ENCODE measurements around the gene JMJD7. TPM values are rescaled to one million over a fixed set of nuclear protein-coding genes. Genes with fewer than 3 reads are reported as not detected.

Gene JMJD7
- total RNA-seq, 3 donors from 2014 or later (not counting 1 experiment from before 2014, with no cell fraction given) = 20.3 to 36.4 (median 28.7) TPM

- DNase-seq (no peak), ATAC-seq (no peak)
- H3K4me3 ChIP-seq (ENCODE audit: low read length) = no peak overlapping the region
- Mint-ChIP-seq H3K4me1 (peaks cover 10 to 15% of the 10 kb centered on the region in 2 donors), H3K27ac (peak overlapping the region in 1 of 2 donors; percentile 53), H3K36me3 (no peaks in the 10 kb centered on the region), H3K4me3 (peak overlapping the region; percentile 72), H3K27me3 (ENCODE audit: low read depth in 2 of 2) (peaks cover 10 to 13% of the 10 kb centered on the region in 2 donors), H3K9me3 (no peaks in the 10 kb centered on the region)
- 94% methylated on average over 8 of the region's 8 CpGs for WGBS (ENCODE audit: insufficient coverage)
- intact Hi-C loops (cut with micrococcal nuclease) = no loop called here
- H3K4me1 ChIP-seq (ENCODE audit: control insufficient read depth, insufficient read depth, low read length) = peaks cover 12% of the 10 kb centered on the region
- H3K9me3 ChIP-seq (ENCODE audit: control insufficient read depth, insufficient read depth, low read length) = no peaks in the 10 kb centered on the region
- no peaks in the 10 kb centered on the region for H3K27me3 ChIP-seq (ENCODE audit: control insufficient read depth, insufficient read depth, low read length)
- no peaks in the 10 kb centered on the region for H3K36me3 ChIP-seq (ENCODE audit: control insufficient read depth, insufficient read depth, low read length)
- no peak for TF ChIP-seq CTCF (IDR thresholded peaks at IDR 0.05)
- H3K27ac ChIP-seq (ENCODE audit: low read length) = no peak overlapping the region
Observed at GRCh38 chr15:41881086-41881485, 53.2 kb downstream of the JMJD7 start.

GRCh38 chr15:41881550-41881919 is 53.6 kb downstream of the JMJD7 start:
- H3K4me1 Mint-ChIP-seq = peaks cover 10 to 15% of the 10 kb centered on the region in 2 donors
- no peaks in the 10 kb centered on the region for H3K9me3 ChIP-seq (ENCODE audit: control insufficient read depth, insufficient read depth, low read length)
- intact Hi-C loops (cut with micrococcal nuclease) = no loop called here
- no peaks in the 10 kb centered on the region for H3K36me3 Mint-ChIP-seq
- ATAC-seq (peak in 1 of 3 donors; percentile 30), DNase-seq (no peak)
- peaks cover 12% of the 10 kb centered on the region for H3K4me1 ChIP-seq (ENCODE audit: control insufficient read depth, insufficient read depth, low read length)
- WGBS (ENCODE audit: insufficient coverage) = 48% methylated on average over 10 of the region's 10 CpGs
- H3K27ac ChIP-seq (ENCODE audit: low read length) = no peak overlapping the region
- peak overlapping the region; percentile 72 for H3K4me3 Mint-ChIP-seq
- no peaks in the 10 kb centered on the region for H3K27me3 ChIP-seq (ENCODE audit: control insufficient read depth, insufficient read depth, low read length)
- H3K27me3 Mint-ChIP-seq (ENCODE audit: low read depth in 2 of 2) = peaks cover 10 to 13% of the 10 kb centered on the region in 2 donors
- peak overlapping the region in 1 of 2 donors; percentile 53 for H3K27ac Mint-ChIP-seq
- TF ChIP-seq CTCF (IDR thresholded peaks at IDR 0.05) = no peak
- H3K4me3 ChIP-seq (ENCODE audit: low read length) = no peak overlapping the region
- no peaks in the 10 kb centered on the region for H3K9me3 Mint-ChIP-seq
- H3K36me3 ChIP-seq (ENCODE audit: control insufficient read depth, insufficient read depth, low read length) = no peaks in the 10 kb centered on the region

- intact Hi-C loops (cut with micrococcal nuclease) = no loop called here
Observed at GRCh38 chr15:41881920-41882688, 54.2 kb downstream of the JMJD7 start.

More at GRCh38 chr15:41881920-41882688, 54.2 kb downstream of the JMJD7 start:
- DNase-seq = no peak
- peaks cover 12% of the 10 kb centered on the region for H3K4me1 ChIP-seq (ENCODE audit: control insufficient read depth, insufficient read depth, low read length)
- H3K27me3 Mint-ChIP-seq (ENCODE audit: low read depth in 2 of 2) = peaks cover 10 to 13% of the 10 kb centered on the region in 2 donors
- no peaks in the 10 kb centered on the region for H3K36me3 ChIP-seq (ENCODE audit: control insufficient read depth, insufficient read depth, low read length)
- H3K27ac ChIP-seq (ENCODE audit: low read length) = no peak overlapping the region
- H3K4me3 Mint-ChIP-seq = no peak overlapping the region
- H3K4me3 ChIP-seq (ENCODE audit: low read length) = no peak overlapping the region
- 24% methylated on average over 65 of the region's 81 CpGs for WGBS (ENCODE audit: insufficient coverage)
- peaks cover 10 to 17% of the 10 kb centered on the region in 2 donors for H3K4me1 Mint-ChIP-seq
- TF ChIP-seq CTCF (IDR thresholded peaks at IDR 0.05) = no peak
- H3K36me3 Mint-ChIP-seq = no peaks in the 10 kb centered on the region
- H3K27me3 ChIP-seq (ENCODE audit: control insufficient read depth, insufficient read depth, low read length) = no peaks in the 10 kb centered on the region
- no peak overlapping the region for H3K27ac Mint-ChIP-seq
- H3K9me3 Mint-ChIP-seq = no peaks in the 10 kb centered on the region
- no peaks in the 10 kb centered on the region for H3K9me3 ChIP-seq (ENCODE audit: control insufficient read depth, insufficient read depth, low read length)
- ATAC-seq = peak; percentile 22 to 74 (median 68)

Measured in natural killer cell (primary cell).